ENCODE data around the gene NEK6. TPM values are rescaled to one million over a fixed set of nuclear protein-coding genes. Genes with fewer than 3 reads are reported as not detected.
"Not testable (repeated sequence)": the region's sequence is repeated elsewhere in the genome, so short reads cannot be mapped to it uniquely, and the experiment has no call there.

Gene NEK6
- total and polyA plus RNA-seq, 11 donors: 1.8 to 42.4 (median 6.4) TPM

GRCh38 chr9:124238546-124239140 lies 19.1 kb upstream of the NEK6 start:
- intact Hi-C loops (cut with DNase I): no loop called here
- no peak for DNase-seq
- Histone ChIP-seq H3K9me3 (peaks cover 0 to 11% (median 0%) of the 10 kb centered on the region in 12 donors), H3K4me3 (no peak overlapping the region), H3K27ac (no peak overlapping the region), H3K27me3 (no peaks in the 10 kb centered on the region), H3K36me3 (no peaks in the 10 kb centered on the region), H3K4me1 (peaks cover 0 to 38% (median 9%) of the 10 kb centered on the region in 12 donors)
- TF ChIP-seq POLR2A (IDR thresholded peaks at IDR 0.05): no peak
- TF ChIP-seq, protein P1, sequence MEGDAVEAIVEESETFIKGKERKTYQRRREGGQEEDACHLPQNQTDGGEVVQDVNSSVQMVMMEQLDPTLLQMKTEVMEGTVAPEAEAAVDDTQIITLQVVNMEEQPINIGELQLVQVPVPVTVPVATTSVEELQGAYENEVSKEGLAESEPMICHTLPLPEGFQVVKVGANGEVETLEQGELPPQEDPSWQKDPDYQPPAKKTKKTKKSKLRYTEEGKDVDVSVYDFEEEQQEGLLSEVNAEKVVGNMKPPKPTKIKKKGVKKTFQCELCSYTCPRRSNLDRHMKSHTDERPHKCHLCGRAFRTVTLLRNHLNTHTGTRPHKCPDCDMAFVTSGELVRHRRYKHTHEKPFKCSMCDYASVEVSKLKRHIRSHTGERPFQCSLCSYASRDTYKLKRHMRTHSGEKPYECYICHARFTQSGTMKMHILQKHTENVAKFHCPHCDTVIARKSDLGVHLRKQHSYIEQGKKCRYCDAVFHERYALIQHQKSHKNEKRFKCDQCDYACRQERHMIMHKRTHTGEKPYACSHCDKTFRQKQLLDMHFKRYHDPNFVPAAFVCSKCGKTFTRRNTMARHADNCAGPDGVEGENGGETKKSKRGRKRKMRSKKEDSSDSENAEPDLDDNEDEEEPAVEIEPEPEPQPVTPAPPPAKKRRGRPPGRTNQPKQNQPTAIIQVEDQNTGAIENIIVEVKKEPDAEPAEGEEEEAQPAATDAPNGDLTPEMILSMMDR (IDR thresholded peaks at IDR 0.05): no peak
- WGBS, 4 donors: 84 to 89% (median 85%) methylated on average over 5 of the region's 5 CpGs
- no peak for ATAC-seq

- H3K4me1 ChIP-seq: peaks cover 0 to 38% (median 9%) of the 10 kb centered on the region in 12 donors
- no peaks in the 10 kb centered on the region for H3K36me3 ChIP-seq
- WGBS, 4 donors: 73 to 84% (median 80%) methylated on average over 7 of the region's 7 CpGs
- DNase-seq (peak in 2 of 5 donors; percentile 35 to 55), ATAC-seq (peak in 2 of 4 donors; percentile 60 to 62)
- TF ChIP-seq, protein P1 (IDR thresholded peaks at IDR 0.05): no peak
- no peak for TF ChIP-seq POLR2A (IDR thresholded peaks at IDR 0.05)
- peaks cover 0 to 10% (median 0%) of the 10 kb centered on the region in 12 donors for H3K9me3 ChIP-seq
- no peaks in the 10 kb centered on the region for H3K27me3 ChIP-seq
- no peak overlapping the region for H3K4me3 ChIP-seq
- intact Hi-C loops (cut with DNase I): loop anchor here in 1 of 10 donors (10.0 kb wide), 1 partner anchor 75 kb away; no protein-coding TSS in a partner anchor
- H3K27ac ChIP-seq: peak overlapping the region in 1 of 12 donors; percentile 1
Observed at GRCh38 chr9:124239249-124240073, 18.3 kb upstream of the NEK6 start.

DNA sequence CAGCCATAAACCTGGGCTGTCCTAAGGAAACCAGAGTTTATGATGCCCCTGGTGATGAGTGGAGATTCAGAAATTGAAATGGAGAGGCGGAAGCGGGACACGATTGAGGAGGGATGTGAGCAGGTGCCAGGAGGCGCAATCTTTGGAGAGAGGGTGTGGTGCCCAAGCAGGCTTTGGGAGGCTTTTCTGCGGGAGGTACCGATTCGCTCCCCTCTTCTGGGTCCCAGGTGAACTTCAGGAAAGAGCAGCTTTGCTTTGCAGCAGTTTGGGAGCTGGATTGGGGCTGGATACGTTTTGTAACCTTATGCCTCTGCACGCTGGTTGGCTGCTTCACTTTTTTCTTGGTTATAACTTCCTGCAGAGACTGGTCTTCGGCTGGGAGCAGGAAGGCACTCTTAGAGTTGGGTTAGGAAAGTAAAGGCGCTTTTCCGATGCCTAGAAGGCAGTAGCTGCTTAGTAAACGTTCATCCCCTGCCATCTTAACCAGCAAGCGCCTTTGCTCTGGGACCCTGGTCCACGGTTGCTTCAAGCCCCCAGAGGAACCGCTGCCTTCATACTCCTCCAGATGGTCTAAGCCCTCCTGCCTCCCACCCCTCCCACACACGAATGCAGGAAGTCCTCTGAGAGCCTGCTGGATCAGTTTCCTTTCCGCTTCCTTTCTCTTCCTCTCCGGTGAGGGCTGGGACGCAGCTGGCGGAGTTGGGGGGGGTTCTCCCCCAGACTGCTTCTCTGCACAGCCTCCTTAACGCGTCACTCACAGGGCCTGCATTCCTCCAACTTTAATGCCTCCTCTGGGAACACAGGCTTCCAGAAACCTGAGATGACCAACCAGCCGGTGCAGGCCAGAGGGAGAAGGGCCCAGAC lies 15.2 kb upstream of the NEK6 start:
- TF ChIP-seq, protein P1 (IDR thresholded peaks at IDR 0.05): no peak
- no peak for TF ChIP-seq POLR2A (IDR thresholded peaks at IDR 0.05)
- peak overlapping the region in 9 of 12 donors; percentile 2 to 43 (median 33) for H3K4me3 ChIP-seq
- H3K27me3 ChIP-seq: no peaks in the 10 kb centered on the region
- H3K27ac ChIP-seq: peak overlapping the region in 7 of 12 donors; percentile 7 to 70 (median 31)
- no peaks in the 10 kb centered on the region for H3K36me3 ChIP-seq
- ATAC-seq: peak; percentile 50 to 82 (median 78)
- WGBS, 4 donors: 24 to 34% (median 29%) methylated on average over 23 to 24 of the region's 24 CpGs
- H3K4me1 ChIP-seq: peaks cover 0 to 38% (median 9%) of the 10 kb centered on the region in 12 donors
- no peaks in the 10 kb centered on the region for H3K9me3 ChIP-seq
- peak; percentile 43 to 72 (median 52) for DNase-seq
- intact Hi-C loops (cut with DNase I): loop anchor here in 1 of 10 donors (10.0 kb wide), 1 partner anchor 78 kb away; no protein-coding TSS in a partner anchor

- peaks cover 0 to 25% (median 13%) of the 10 kb centered on the region in 12 donors for H3K4me1 ChIP-seq
- not testable (repeated sequence) for H3K4me3 ChIP-seq, DNase-seq, H3K36me3 ChIP-seq, H3K27ac ChIP-seq, H3K9me3 ChIP-seq, ATAC-seq, H3K27me3 ChIP-seq
- 95 to 97% (median 96%) methylated on average over 5 of the region's 5 CpGs for WGBS, 4 donors
- intact Hi-C loops (cut with DNase I): loop anchor here in 1 of 10 donors (10.0 kb wide), 1 partner anchor 83 kb away; no protein-coding TSS in a partner anchor
Observed at GRCh38 chr9:124247393-124247792, 10.4 kb upstream of the NEK6 start.
